GM21526 (cell line): ENCODE results near the gene GPATCH2L.

Source experiments
- ATAC-seq: cut with Tn5 transposase; IDR thresholded peaks from one replicate; pipeline ENCODE4 v1.9.1; 2021; ENCODE audit warnings: moderate library complexity; ENCODE audit not compliant: unreplicated experiment, low FRiP score

GPATCH2L gene

DNA sequence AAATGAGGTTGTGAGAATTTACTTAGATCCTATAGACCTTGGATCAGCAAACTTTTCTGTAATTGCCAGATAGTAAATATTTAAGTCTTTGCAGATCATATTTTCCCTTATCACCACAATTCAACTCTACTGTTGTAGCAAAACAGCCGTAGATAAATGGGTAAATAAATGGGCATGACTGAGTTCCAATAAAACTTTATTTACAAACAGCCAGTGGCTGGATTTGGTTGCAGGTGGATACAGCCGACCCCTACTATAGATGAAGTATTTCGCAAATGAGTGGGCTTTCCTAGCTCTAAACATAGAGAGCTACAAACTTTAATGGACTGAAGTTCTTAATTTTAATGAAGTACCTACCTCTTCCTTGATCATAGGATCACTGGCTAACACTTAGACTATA is 100.7 kb downstream of the GPATCH2L start:
- ATAC-seq = no peak

DNA sequence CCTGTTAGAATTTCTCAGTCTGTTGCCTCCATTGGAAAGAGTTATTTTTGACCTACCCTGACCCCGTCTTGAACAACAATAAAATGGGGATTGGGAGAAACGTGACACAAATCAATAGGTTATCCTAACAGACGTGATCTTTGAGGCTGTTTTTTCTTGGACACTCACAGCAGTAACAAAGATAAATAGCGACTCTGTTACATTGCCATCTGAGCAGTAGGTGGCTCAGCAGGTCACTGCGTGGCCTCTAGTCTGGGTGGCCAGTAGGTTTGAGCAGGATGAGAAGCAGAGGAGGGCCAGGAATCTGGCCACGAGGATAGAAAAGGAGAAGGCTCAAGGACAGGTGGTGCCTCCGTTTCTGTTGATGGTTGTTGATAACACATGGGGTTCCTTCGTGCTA is 101.4 kb downstream of the GPATCH2L start:
- no peak for ATAC-seq

DNA sequence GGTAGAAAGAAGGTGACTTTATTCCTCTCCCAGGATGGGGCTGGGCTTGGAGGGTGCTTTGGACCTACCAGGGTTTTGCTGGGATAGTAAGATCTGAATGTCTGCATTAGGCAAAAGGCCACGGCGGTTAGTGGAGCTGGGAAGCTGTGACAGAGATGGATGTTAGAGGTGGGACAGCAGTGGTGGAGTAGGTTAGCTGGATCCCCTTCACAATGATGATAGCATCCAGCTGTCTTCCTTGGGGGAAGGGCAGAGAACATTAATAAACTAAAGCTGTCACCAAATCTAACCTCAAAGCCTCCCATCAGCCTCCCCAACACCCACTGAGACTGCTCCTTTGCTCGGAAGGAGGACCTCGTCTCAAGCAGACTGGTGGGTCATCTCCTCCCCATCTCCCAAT is 104.8 kb downstream of the GPATCH2L start:
- no peak for ATAC-seq

DNA sequence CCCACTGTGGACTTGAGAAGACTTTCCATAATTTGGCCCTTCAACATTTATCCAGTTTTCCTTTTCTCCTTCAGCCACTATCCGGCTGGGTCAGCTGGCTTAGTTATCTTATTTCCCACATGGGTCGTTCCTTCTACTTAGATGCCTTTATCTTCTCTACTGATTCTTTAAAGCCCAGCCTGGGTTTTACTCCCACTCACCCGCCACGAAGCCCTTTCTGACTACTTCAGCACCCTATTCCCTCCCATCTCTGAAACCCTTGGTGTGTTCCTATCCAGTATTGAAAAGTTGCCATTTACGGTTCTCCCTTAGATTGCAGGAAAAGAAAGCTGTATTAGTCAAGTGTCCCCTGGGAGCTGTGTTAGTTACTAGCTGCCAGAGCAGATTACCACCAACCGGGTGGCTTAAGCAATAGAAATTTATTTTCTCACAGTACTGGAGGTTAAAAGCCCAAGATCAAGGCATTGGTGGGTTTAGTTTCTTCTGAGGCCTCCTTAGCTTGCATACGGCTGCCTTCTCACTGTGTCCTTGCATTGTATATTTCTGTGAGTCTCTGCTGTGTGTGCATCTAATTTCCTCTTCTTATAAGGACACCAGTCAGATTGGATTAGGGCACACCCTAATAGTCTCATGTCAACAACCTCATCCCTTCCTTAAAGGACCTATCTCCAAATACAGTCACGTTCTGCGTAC is 105.5 kb downstream of the GPATCH2L start:
- no peak for ATAC-seq

DNA sequence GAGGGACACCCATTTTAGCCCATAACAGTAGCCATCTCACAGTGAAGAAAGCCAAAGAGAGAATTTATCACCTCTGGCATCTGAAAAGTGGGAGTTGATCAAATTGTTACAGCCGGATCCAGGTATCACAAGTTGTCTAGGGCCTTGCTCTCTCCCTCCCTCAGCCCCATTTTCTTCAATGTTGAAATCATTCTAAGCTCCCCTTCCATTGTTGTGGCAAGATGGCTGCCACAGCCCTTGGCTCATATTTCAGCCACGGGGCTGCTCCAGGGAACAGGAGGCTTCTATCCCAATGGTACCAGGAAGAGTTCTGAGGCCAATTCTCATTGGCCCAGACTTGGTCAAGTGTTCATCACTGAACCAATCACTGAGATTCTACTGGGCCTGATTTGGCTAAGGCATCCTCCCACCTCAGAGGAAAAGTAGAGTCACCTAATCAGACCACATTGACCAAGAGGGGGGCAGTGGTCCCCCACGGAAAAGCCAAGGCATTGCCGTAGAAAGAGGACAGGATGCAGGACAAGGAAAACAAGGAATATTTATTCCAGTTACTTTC is 106.2 kb downstream of the GPATCH2L start:
- no peak for ATAC-seq

DNA sequence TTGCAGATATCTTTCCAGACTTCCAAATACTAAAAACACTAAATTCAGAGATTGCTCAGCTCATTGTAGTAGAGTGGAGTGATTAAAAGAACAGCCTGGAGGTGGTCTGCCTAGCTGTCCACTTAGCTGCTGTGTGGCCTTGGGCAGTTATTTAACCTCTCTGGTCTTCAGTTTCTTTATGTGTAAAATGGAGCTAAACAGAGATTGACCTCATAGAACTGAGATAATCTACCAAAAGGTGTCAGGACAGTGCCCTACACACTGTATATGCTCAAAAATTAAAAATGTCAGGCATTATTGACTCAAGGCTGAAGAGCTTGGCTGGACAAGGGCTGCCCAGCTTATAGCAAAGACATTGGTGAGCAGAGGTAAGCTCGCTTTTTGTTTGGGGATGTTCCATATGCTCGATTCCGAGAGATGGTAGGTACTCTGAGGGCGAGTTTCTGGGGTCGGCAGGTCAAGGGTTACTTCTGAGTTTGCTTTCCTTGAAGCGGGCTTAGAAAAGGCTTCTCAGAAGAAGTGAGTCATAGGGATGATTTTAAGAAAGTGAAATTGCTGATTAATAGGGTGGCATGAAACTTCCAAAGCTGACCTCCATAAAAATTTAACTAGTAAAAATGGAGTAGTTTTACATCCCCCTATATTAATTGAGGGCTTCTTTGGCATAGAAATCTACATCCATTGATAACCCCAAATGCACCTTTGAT is 107.5 kb downstream of the GPATCH2L start:
- ATAC-seq = no peak

DNA sequence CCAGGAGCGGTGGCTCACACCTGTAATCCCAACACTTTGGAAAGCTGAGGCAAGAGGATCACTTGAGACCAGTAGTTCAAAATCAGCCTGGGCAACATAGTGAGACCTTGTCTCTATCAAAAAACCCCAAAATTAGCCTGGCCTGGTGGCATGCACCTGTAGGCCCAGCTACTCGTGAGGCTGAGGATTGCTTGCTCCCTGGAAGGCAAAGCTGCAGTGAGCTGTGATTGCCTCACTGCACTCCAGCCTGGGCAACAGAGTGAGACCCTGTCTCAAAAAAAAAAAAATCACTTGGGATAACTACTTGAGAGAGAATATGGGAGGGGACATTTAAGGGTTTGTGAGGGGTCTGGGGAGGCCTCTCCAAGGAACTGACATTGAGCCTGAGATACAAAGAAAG is 109.0 kb downstream of the GPATCH2L start:
- no peak for ATAC-seq

DNA sequence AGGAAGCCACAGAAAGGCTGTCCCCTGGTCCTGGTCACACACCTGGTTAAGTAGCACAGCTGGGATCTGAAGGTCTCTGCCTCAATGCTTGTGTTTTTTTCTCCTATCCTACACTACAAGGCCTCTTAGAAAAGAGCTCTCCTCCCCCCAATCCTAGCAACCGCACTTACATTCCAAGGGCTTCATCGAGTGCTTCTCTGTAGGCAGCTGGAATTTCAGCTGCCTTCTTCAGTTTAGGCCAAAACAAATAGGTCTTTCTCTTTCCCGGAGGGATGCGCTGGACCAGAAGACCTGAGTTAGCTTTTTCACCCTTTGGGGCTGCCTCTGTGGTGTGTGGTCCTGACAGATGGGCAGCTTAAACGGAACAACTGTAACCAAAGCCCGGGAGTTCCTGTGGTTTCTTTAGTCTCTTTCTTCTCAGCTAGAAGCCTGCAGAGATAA is 109.7 kb downstream of the GPATCH2L start:
- ATAC-seq = no peak

DNA sequence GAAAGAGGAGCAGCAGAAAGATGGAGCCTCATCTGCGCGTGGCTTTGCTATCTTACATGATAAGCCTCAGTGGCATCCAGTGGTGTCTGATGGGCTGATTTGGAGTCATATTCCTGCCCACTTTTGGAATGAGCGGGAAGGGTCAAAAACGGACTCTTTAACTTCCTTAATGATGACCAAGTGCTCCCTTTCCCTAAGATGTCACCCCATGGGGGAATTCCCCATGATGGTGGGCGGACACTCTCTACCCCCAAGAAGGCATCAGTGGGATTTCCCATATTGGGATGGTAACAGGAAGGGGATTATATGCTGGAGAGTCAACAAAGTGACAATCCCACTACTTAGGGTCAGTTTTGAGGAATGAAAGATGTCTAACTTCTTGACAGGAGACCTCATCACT is 110.9 kb downstream of the GPATCH2L start:
- ATAC-seq = no peak
